K562 (cell line): ENCODE results near the gene MICU1. TPM values are rescaled to one million over a fixed set of nuclear protein-coding genes. Genes with fewer than 3 reads are reported as not detected.

ENCODE experiments used
- CHCHD3 ChIP-seq: fragments of 250-450 bp; sonication (Bioruptor Pico); IDR thresholded peaks from 2 replicates; pipeline ENCODE4 v2.1.2; 2022; ENCODE audit warnings: mild to moderate bottlenecking
- CXXC5 ChIP-seq: fragments of 250-450 bp; sonication (Bioruptor Pico); IDR thresholded peaks from 2 replicates; pipeline ENCODE4 v1.8.0; 2022; ENCODE audit warnings: inconsistent platforms, mild to moderate bottlenecking, moderate library complexity
- E2F3 ChIP-seq: fragments of 250-450 bp; sonication (Bioruptor Pico); IDR thresholded peaks from 2 replicates; pipeline ENCODE4 v1.4.0; 2020; ENCODE audit warnings: mild to moderate bottlenecking
- EP300 ChIP-seq: IDR thresholded peaks from 2 replicates; pipeline ENCODE4 v1.6.1; 2012; ENCODE audit warnings: low read length, improper control_type of control experiment
- GABPB1 ChIP-seq: sonication (generic); formaldehyde crosslinking; IDR thresholded peaks from 2 replicates; pipeline ENCODE4 v1.8.0; 2022; ENCODE audit warnings: mild to moderate bottlenecking, missing genetic modification reagents
- LEF1 ChIP-seq: fragments of 450-650 bp; IDR thresholded peaks from 2 replicates; pipeline ENCODE4 v1.6.1; 2016; ENCODE audit warnings: mild to moderate bottlenecking
- MAFF ChIP-seq: IDR thresholded peaks from 2 replicates; pipeline ENCODE4 v1.6.1; 2012; ENCODE audit warnings: low read length, improper control_type of control experiment
- MEF2A ChIP-seq: IDR thresholded peaks from 2 replicates; pipeline ENCODE4 v1.6.1; 2011; ENCODE audit warnings: low read depth, mild to moderate bottlenecking, low read length, moderate library complexity; ENCODE audit not compliant: control insufficient read depth
- MIER1 ChIP-seq: fragments of 450-650 bp; IDR thresholded peaks from 2 replicates; pipeline ENCODE4 v1.6.1; 2016; ENCODE audit warnings: antibody characterized with exemption, mild to moderate bottlenecking, low read depth
- PTTG1 ChIP-seq: fragments of 450-650 bp; IDR thresholded peaks from 2 replicates; pipeline ENCODE4 v1.6.1; 2016; ENCODE audit warnings: low read depth, mild to moderate bottlenecking, missing genetic modification characterization, missing compliant biosample characterization
- PURB ChIP-seq: sonication (generic); formaldehyde crosslinking; IDR thresholded peaks from 2 replicates; pipeline ENCODE4 v1.9.0; 2021; ENCODE audit warnings: low read depth, mild to moderate bottlenecking, missing genetic modification reagents
- SNIP1 ChIP-seq: fragments of 450-650 bp; IDR thresholded peaks from 2 replicates; pipeline ENCODE4 v1.7.1; 2017; ENCODE audit warnings: low read depth, mild to moderate bottlenecking
- SPI1 ChIP-seq: IDR thresholded peaks from 2 replicates; pipeline ENCODE4 v1.6.1; 2011; ENCODE audit warnings: low read depth, low read length, control low read depth, borderline replicate concordance
- TAF7 ChIP-seq: fragments of 450-650 bp; IDR thresholded peaks from 2 replicates; pipeline ENCODE4 v1.6.1; 2016; ENCODE audit warnings: missing genetic modification characterization, missing compliant biosample characterization
- TCF7 ChIP-seq: sonication (generic); IDR thresholded peaks from 2 replicates; pipeline ENCODE4 v1.6.1; 2016; ENCODE audit warnings: antibody characterized with exemption, borderline replicate concordance
- TCF7L2 ChIP-seq: fragments of 150-350 bp; IDR thresholded peaks from 2 replicates; pipeline ENCODE4 v1.6.1; 2016; ENCODE audit warnings: low read depth, mild to moderate bottlenecking, low read length, moderate library complexity
- TEAD1 ChIP-seq, 2 experiments: fragments of 450-650 bp in 1 of 2; sonication (generic) in 1 of 2; formaldehyde crosslinking; IDR thresholded peaks; 2 replicates each; pipeline versions ENCODE4 v1.4.0 to v1.8.0; 2020 to 2022; ENCODE audit warnings: mild to moderate bottlenecking in 2 of 2, missing genetic modification reagents in 1 of 2
- TGIF2 ChIP-seq: sonication (generic); formaldehyde crosslinking; IDR thresholded peaks from 2 replicates; pipeline ENCODE4 v1.8.1; 2022; ENCODE audit warnings: mild to moderate bottlenecking, missing genetic modification reagents, moderate library complexity
- THRAP3 ChIP-seq: fragments of 450-650 bp; IDR thresholded peaks from 2 replicates; pipeline ENCODE4 v1.6.1; 2016; ENCODE audit warnings: mild to moderate bottlenecking, inconsistent platforms, borderline replicate concordance
- ZBED1 ChIP-seq: IDR thresholded peaks from 2 replicates; pipeline ENCODE4 v1.6.1; 2014
- ZNF232 ChIP-seq: sonication (generic); formaldehyde crosslinking; IDR thresholded peaks from 2 replicates; pipeline ENCODE4 v1.8.0; 2022; ENCODE audit warnings: mild to moderate bottlenecking, missing genetic modification reagents
- ZNF57 ChIP-seq: fragments of 450-650 bp; formaldehyde crosslinking; IDR thresholded peaks from 2 replicates; pipeline ENCODE4 v1.4.0; 2020; ENCODE audit warnings: mild to moderate bottlenecking, moderate library complexity
- ZNF644 ChIP-seq: fragments of 200-800 bp; sonication (Bioruptor generic); IDR thresholded peaks from 2 replicates; pipeline ENCODE4 v1.6.1; 2016; ENCODE audit warnings: low read depth, missing genetic modification characterization, missing compliant biosample characterization
- ZNF77 ChIP-seq: fragments of 250-450 bp; sonication (Bioruptor Pico); IDR thresholded peaks from 2 replicates; pipeline ENCODE4 v1.5.0; 2020
- polyA plus RNA-seq, 8 experiments: library from polyadenylated mRNA; depleted of rRNA in 4 of 8; stranded (reverse) in 5 of 8; unstranded in 3 of 8; fragments of >200 nt; fragmentation: Nextera tagmentation in 2 of 8; fragmentation: Illumina TruSeq in 1 of 8; extraction: Ambion mirVana in 2 of 8; extraction: Trizol in 1 of 8; gene quantifications; 2 replicates each; pipeline versions ENCODE4 v1.2.1 to v1.2.3, GENCODE V29; 2011 to 2014; ENCODE audit warnings: inconsistent platforms in 1 of 8, missing spikeins in 1 of 8
- total RNA-seq, 7 experiments: library from RNA; depleted of rRNA in 6 of 7; stranded (reverse); fragments of >200 nt in 6 of 7; fragmentation: Illumina TruSeq in 2 of 7; extraction: Trizol in 2 of 7; gene quantifications; 2 replicates each; pipeline versions ENCODE4 v1.2.1 to v1.2.3, GENCODE V29; 2011 to 2021; ENCODE audit warnings: low replicate concordance in 1 of 7
- TF ChIP-seq, protein P1 (sequence below): fragments of 450-650 bp; IDR thresholded peaks from 2 replicates; pipeline ENCODE4 v1.6.1; 2017; ENCODE audit warnings: antibody characterized with exemption
- TF ChIP-seq, protein P2 (sequence below): sonication (generic); formaldehyde crosslinking; IDR thresholded peaks from 2 replicates; pipeline ENCODE4 v1.8.1; 2023; ENCODE audit warnings: mild to moderate bottlenecking, missing genetic modification reagents

Gene MICU1
- total and polyA plus RNA-seq, 9 of the 15 experiments (the other 6 are each of a cell fraction or from before 2014, with no cell fraction given), result 29.3 to 76.8 (median 48.4) TPM

- TF ChIP-seq TCF7 (no peak), ZBED1 (no peak), EP300 (peak; percentile 43), ZNF232 (no peak), TCF7L2 (no peak; the same call in 1 of the 2 replicates), PTTG1 (no peak), CHCHD3 (CRISPR knock-in tag) (no peak), E2F3 (CRISPR knock-in tag) (peak; percentile 96), THRAP3 (no peak), CXXC5 (peak; percentile 59; the same call in 1 of the 2 replicates), LEF1 (peak; percentile 78), MEF2A (no peak), SPI1 (no peak), SNIP1 (peak; percentile 75; the same call in 1 of the 2 replicates), ZNF57 (CRISPR knock-in tag) (no peak), MAFF (0 out of 2 replicates have a peak, but pooled peaks have one; percentile 2), ZNF644 (tag) (peak; percentile 69; the same call in 1 of the 2 replicates), TGIF2 (CRISPR knock-in tag) (no peak), GABPB1 (CRISPR knock-in tag) (peak; percentile 75), TAF7 (tag) (peak; percentile 86), ZNF77 (CRISPR knock-in tag) (no peak), MIER1 (no peak), PURB (no peak), TEAD1 (CRISPR knock-in tag; IDR thresholded peaks at IDR 0.05) (peak in 1 of 2 experiments; percentile 73; a peak in 2 of 4 replicates)
- TF ChIP-seq, protein P1, sequence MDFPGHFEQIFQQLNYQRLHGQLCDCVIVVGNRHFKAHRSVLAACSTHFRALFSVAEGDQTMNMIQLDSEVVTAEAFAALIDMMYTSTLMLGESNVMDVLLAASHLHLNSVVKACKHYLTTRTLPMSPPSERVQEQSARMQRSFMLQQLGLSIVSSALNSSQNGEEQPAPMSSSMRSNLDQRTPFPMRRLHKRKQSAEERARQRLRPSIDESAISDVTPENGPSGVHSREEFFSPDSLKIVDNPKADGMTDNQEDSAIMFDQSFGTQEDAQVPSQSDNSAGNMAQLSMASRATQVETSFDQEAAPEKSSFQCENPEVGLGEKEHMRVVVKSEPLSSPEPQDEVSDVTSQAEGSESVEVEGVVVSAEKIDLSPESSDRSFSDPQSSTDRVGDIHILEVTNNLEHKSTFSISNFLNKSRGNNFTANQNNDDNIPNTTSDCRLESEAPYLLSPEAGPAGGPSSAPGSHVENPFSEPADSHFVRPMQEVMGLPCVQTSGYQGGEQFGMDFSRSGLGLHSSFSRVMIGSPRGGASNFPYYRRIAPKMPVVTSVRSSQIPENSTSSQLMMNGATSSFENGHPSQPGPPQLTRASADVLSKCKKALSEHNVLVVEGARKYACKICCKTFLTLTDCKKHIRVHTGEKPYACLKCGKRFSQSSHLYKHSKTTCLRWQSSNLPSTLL, result no peak
- TF ChIP-seq, protein P2, sequence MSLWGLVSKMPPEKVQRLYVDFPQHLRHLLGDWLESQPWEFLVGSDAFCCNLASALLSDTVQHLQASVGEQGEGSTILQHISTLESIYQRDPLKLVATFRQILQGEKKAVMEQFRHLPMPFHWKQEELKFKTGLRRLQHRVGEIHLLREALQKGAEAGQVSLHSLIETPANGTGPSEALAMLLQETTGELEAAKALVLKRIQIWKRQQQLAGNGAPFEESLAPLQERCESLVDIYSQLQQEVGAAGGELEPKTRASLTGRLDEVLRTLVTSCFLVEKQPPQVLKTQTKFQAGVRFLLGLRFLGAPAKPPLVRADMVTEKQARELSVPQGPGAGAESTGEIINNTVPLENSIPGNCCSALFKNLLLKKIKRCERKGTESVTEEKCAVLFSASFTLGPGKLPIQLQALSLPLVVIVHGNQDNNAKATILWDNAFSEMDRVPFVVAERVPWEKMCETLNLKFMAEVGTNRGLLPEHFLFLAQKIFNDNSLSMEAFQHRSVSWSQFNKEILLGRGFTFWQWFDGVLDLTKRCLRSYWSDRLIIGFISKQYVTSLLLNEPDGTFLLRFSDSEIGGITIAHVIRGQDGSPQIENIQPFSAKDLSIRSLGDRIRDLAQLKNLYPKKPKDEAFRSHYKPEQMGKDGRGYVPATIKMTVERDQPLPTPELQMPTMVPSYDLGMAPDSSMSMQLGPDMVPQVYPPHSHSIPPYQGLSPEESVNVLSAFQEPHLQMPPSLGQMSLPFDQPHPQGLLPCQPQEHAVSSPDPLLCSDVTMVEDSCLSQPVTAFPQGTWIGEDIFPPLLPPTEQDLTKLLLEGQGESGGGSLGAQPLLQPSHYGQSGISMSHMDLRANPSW (CRISPR knock-in tag), result no peak
Measured at GRCh38 chr10:72625608-72626443, at the start of gene MICU1 (continued).
